GM18867 (cell line): ENCODE results near the gene LHFPL2.
A peak's percentile ranks its signal among the peaks of the same experiment; 100 is the strongest.

Experiments
- ATAC-seq: cut with Tn5 transposase; IDR thresholded peaks from one replicate; pipeline ENCODE4 v1.9.1; 2021; ENCODE audit warnings: mild to moderate bottlenecking, moderate library complexity; ENCODE audit not compliant: unreplicated experiment

Gene LHFPL2

DNA sequence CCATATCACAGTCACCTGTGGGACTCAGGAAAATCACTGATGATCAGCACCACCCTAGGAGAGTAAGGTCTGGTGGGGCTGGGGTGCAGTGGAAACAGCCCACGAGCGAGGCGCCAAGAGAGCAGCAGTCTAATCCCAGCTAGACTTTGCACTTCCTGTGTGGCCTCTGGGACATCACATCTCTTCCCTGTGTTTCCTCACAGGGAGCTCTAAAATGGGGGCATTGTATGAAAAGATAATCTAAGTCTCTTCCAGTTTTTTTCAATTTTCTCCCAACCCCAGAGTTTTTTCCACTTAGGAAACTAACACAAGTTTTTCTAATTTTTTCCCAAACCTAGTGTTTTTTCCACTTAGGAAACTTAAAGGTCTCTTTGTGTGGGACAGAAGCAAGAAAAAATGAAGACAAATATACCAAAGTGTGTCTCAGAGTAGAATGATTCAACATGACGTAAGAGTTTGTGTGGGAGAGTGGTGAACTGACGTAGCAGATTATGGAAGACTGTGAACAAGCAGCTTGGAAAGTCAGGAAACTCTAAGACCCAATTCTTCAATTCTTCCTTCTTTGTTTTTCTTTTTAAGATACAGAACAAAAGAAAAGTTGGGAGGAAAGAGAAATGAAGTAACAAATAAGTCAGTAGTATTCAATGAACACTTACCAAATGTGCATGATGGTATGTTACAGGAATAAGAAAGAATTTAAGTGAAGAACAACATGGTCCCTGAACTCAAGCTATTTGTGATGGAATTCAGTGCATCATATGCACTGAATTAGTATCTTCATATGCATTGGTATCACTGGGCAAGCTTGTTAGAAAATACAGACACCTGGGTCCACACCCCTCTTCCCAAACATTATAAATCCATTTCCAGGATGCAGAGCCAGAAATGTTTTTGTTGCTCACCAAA lies 51.3 kb downstream of the LHFPL2 start:
- no peak for ATAC-seq

DNA sequence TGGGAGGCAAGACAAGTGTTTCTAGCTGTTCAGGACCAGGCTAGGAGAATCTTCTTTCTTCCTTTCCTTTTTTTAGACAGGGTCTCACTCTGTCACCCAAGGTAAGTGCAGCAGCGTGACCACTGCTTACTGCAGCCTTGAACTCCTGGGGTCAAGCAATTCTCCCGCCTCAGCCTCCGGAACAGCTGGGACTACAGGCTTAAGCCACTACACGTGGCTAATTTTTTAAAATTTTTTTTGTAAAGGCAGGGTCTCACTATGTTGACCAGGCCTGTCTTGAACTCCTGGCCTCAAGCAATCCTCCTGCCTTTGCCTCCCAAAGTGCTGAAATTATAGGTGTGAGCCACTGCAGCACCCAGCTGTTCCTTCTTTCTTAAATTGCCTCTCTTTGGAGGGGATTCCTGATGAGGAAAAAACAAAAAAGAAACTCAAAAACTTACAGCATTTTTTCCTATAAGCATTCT lies 53.1 kb downstream of the LHFPL2 start:
- no peak for ATAC-seq

DNA sequence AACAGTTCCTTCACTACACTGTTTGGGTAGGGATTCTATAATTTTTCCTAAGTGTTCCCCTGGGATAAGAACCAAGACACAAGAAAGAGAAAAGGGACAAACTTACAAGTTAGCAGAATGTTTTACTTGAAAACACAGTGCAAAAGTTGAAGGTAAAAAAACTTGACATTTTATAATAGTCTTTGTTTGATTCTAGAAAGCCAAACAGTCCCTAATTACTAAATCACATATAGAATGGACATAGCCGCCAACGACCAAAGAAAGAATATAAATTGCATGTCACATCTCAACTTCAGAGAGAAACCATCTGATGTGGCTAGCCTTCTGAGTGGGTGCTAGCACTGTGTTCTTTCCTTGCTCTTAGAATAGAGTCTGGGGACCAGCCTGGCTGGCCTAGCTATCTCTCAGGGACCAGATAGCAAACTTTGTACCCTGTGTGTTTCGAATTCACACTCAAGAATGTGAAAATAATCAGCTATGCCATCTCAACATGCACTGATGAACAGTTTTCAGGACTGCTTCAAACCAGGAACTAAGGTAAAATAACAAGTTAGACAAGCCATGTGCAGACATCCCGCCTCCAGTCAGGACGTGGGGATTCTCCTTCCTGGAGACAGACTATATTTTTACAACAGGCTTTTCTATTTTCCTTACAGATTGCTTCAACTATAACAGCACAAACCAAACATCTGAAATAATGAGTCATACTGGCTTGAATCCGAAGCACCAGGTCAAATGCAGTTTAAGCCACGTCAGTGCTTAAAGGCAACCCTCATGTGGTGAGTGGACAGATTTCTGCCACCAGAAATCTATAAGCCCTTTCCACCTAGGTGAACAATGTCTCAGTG lies 53.7 kb downstream of the LHFPL2 start:
- no peak for ATAC-seq

DNA sequence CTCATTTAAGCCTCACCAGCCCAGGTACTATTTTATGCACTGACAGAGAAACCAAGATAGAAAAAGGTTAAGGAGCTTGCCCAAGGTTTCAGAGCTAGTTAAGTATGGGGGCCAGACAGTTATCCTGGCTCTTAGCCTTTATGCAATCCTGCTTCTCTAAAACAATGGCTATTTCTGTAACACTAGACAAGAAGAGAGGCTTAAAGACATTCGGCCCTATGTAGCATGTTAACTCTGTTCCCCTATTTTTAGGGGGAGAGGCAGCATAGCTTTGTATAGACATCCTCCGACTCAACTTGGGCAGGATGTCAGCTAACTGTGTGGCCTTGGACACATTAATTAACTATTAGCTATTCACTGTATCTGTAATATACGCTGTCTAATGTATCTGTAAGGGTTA lies 54.6 kb downstream of the LHFPL2 start:
- ATAC-seq, result no peak

DNA sequence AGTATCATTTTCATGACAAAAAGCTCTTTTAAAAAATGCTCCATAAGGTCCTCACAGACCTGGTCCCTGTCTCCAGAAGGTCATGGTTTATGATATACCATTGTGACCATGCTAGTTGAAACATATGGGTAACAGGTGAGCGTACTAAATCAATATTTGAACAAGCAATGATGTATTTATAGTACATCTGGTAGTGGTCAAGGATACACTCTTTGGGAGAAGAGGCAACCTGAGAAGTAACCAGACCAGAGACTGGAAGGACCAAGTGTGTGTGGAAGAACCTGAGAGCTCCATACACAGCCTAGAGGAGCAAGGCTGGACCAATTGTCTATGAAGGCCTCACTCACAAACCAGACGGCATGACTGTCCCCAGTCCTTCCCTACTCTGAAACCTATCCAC lies 55.1 kb downstream of the LHFPL2 start:
- ATAC-seq, result no peak

DNA sequence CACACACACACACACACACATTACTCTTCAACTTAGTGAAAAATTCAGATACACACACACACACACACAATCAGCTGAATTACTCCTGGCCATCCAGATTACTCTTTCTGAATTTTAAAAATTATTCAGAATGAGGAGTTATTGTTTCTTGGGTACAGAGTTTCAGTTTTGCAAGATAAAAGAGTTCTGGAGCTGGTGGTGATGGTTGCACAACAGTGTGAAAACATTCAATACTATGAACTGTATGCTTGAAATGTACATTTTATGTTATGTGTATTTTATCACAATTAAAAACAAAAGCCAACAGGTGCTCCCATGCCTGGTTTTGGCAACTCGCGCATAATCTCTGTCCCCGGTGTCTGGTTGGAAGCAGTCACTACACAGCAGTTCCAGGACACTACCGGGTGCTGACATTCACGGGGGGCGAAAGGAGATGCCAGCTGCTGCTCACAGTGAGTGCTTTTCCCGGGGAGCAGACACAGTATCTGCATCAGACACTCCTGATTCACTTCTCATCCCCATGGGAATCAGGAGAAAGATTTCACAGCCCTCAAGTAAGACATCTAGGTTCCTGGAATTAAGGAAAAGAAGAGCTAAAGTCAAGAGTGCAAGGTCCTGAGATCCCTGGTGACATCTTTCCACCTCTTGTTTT lies 55.7 kb downstream of the LHFPL2 start:
- ATAC-seq, result no peak

DNA sequence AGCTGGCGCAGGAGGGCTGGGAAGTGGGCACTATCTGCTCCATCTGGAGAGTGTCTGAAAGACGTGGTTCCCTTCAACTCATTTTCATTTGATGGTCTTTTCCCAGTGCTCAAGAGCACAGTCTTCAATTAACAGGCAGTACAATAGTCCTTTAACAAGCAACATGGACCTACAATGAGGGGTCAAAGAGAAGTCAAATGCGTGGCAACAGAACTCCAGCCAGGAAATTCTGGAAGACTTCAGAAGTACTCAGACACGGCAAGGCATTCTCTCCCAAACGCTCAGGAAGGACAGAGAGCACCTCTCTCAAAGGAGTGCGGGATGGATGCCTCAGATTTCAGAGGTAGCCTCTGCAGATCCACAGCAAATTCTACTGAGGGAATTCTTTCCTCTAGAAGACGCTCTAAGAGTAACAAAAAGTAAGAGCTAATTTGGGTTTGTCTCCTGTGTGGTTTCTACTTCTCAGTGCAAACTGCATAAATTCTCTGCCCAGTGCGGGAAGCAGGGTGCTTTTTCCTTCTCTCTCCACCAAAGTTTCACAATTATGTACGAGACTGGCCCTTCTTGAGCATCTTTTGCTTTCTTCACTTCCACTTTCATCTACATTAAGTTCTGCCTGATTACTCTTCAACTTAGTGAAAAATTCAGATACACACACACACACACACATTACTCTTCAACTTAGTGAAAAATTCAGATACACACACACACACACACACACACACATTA lies 56.4 kb downstream of the LHFPL2 start:
- peak; percentile 83 for ATAC-seq

DNA sequence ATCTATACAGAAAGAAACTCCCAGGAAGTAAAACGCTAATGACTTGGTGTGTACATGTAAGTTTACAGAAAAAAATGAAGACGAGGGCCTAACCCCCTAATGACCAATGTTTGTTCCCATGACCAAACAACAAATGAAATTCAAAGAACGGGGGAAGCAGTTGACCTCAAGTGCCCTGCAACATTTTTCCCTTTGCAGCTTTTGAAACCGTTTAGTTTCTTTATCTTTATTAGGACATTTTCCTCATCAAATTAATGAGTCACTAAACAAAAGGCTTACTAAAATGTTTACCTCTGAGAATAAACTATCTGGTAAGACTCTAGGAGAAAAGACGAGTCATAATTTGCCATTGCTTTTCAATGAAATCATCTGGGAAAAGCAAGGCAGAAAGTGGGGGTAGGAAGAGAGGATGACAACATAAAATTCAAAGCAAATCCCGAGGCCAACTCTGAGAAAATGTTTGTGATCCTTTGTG lies 57.4 kb downstream of the LHFPL2 start:
- no peak for ATAC-seq

DNA sequence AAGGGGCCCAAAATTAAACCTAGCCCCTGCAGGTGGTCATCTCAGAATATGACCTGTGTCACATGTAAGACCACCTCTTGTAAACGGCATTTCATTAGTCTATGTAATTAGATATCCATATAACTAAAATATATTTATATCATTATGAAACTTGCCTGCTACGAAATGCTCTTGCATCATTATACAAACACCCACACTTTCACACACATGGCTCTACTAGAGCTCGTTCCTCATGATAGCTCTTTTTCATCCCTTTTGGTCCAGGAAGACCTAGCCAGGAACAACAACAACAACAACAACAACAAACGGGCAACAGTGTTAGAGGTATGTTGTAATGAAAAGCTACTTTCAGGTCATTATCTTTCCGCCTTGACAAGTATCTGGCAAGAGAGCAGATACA lies 58.6 kb downstream of the LHFPL2 start:
- no peak for ATAC-seq

DNA sequence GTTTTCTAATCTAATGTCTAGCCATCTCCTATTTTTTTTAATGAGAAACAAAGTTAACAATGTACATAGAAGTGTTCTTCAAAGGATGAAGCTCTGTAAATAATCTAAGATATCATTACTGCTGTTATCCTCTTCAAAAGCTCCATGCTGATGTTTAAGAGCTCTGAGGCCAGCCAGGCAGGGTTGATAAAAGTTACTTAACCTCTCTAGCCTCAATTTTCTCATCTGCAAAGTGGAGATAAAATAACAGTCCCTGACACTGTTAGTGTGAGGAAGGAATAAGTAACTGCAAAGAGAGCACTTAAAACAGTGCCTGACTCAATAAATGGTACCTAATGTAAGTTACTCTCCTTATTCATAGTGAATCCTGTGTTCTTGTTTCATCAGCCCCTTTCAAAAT lies 60.1 kb downstream of the LHFPL2 start:
- no peak for ATAC-seq

DNA sequence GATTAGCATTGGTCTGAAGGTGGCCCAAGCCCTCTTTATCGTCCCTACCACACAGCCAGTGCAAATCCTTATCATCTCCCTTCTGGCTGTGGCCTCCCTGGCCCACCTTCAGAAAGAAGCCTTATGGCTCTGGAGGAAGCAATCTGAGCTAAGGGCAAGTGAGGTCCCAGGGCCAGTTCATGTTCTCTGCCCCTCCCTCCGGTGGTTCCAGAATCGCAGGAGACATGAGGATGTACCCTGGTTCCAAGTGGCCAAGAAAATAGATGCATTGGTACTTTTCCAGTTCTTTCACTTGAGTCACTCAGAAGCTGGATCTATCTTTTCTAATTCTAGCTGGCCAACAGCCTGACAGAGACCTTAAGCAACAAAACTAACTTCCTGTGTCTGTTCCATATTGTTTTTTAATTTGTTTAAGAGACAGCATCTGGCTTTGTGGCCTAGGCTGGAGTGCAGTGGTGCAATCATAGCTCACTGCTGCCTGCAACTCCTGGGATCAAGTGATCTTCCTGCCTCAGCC lies 60.7 kb downstream of the LHFPL2 start:
- ATAC-seq, result no peak

DNA sequence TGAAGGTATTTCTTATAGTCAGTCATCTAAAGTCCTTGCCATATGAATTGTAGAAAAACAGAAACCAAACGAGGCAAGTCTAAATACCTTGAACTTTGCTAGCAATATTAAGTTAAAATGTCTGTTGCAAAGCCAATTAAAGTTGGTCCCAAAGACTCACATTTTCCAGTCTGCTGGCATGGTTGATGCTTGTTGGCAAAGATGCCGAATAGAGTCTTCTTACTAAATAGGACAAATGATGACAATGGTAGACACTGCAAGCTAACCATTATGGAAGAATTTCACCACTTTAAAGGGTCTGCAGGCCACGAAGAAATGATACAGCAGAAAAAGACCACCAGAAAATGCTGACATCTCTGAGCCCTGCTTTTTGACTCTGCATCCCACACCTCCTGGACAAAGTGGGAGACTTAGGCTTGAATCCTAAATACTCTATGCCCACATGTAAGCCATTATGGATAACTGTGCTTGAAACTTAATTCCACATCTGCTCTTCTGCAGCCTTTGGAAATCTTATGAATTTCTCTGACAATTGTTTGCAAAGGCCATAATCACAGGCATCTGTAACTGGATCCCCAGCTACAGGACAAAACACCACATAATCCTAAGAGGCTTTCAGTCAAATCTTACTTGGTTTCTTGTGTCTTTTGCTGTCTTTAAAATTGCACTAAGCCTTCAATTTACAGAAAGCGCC lies 61.3 kb downstream of the LHFPL2 start:
- ATAC-seq, result no peak

DNA sequence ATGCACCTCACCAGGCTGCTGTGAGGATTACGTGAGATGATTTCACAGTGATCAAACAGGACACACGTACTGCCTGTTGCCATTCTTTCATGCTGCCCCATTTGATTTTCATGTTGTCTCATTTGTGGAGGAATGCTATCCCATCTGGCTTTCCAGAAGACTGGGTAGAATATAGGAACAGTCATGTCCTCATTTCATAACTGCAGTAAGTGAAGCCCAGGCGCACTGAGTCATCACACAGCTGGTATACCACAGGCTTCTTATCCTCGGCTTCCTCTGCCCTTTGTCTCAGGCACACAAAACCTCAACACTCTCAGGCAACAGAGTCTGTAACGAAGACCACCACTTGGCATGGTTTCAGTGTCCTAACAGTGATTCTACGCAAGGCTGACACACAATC lies 62.3 kb downstream of the LHFPL2 start:
- ATAC-seq, result no peak

DNA sequence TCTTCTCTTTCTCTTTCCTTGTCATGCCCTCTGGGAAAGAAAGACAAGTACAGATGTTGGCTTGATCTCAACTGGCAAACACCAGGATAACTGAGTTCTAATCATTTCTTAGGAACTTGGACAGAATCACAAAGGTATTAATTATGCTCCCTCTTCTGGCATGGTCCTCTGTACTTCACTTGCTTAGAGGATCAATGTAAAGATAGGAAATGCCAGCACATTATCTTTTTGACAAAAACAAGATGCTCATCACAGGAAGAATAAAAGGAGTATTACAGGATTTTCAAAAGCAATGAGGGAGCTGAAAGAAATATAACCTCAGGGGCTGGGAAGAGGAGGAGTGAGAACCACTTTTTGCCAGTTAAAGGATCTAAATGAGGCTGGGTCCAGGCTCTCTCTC lies 70.6 kb downstream of the LHFPL2 start:
- no peak for ATAC-seq

DNA sequence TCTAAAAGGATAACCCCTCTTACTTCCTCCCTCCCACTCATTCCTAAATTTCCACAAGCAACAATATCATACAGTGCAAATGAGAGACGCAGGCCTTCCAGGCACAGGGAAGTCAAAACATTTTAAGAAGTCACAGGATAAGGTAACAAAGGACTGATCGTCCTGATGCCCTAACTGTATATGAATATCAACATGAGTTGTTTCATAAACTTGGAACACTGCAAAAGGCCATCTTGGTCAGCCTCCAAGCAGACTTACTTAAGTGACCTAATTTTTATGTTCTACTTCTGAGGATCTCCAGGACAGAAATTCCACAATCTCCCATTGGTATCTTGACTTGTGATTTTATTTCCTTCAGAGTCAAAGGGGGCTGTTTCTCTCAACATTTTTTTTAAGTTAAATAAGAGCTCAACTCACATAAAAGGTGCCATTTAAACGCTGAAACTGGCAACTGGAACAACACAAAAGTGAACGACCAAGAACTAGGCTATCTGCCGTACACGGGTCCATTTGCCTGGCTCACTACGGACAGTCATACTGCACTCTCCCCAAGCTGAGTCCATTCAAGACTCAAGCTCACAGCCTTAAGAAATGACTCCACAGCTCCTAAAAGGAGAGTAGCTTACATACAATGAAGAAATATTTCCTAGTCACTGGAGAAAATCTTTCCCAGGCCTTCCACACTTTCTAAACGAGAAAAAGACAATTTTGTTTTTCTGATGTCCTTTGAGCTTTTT lies 71.3 kb downstream of the LHFPL2 start:
- ATAC-seq, result no peak

DNA sequence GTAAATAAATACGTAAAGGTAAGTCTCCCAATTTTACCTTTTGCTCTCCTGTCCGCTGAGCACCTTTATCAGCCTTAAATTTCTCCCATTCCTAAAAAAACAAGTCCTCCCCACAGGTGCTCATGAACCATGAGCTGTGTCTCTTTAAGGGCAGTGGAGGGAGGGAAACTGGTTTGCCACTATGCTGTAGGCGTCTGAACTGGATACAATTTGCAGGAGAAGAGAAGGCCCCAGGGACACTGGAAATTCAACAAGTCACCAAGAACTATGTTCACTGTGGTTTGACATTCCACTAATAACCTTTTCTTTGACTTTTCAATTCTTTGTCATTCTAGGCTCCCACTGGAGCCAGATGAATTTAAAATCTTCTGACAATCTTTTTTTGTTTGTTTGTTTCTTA lies 72.2 kb downstream of the LHFPL2 start:
- ATAC-seq, result no peak

DNA sequence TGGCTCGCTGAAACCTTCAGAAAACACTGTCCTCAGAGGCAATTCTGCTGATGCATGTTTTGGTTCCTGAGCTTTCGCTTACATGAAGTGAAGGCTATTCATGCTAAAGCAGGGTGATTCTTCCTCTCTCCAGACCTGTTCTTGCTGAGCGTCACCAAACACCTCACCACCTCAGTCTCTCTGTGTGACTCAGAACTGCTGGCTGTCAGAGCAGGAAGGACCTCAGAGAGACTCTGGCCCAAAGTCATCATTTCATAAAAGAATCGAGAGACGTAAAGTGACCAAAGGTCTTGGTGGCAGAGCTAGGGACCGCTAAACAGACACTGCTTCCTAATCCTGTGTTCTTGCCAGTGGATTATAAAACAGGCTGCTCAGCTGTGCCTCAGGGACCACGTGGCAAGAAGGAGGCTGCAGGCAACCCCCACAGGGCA lies 73.8 kb downstream of the LHFPL2 start:
- peak; percentile 74 for ATAC-seq

DNA sequence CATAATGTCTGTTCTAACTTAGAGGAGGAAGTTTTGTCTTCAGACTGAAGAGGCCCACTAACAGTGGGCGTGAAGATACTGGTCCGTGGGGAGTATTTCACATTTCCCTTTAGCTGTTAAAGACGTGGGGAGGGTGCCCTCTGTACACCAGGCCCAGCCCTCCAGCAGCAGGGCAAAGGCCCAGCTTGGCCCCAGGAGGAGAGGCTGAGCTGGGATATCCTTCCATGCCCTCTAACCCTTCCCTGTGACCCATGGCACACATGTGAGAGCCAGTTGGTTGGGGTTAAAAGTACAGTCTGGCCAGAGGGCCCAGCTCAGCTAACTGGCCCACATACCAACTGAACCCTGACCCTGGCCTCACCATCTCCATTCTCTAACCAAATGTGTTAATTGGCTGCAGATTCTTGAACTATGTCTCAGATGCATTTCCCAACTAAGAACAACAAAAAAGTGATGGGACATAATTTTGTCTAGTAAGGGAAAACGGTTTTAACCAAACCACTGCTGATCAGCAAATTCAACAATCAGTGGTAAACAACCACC lies 74.4 kb downstream of the LHFPL2 start:
- ATAC-seq, result peak; percentile 42

DNA sequence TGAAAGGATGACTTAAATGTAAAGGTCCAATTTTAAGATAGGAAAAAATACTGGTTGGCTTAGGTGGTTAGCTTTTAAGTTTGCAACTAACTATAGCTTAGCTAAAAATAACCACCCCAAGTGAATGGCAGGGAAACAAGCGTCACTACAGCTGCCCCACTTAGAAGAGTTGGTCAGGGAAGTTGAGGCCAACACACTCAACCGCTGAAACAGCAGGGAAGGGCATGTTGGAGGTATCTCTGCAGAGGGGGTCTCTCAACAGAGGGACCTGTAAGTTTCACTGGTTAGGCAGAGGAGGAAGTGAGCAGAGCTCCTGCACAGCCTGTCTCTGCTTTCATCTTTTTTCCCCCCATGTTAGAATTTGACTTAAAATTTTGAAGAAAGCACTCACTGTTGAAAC lies 75.3 kb downstream of the LHFPL2 start:
- ATAC-seq, result peak; percentile 46
